ENCODE results near the gene PELI2.

DNA sequence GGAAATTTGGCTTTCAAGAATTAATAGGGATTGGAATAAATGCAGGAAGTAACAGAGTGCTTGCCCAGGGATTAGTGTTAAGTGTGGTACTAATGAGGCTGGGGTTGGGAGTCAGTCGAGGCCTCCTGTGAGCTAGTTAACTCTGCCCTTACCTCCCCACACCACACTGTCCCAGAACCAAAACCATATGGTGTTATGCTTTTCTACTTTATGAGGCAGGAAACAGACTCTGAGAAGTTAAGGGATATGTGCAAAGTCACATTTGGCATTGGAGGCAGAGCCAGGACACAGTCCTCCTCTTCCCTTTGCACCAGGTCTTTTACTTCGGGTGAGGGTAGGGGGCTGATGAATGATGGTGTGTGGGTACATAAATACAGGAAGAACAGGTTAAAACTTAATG lies 41.9 kb downstream of the PELI2 start:
- TF ChIP-seq POLR2A (IDR thresholded peaks at IDR 0.05) = no peak
- TF ChIP-seq, protein P1, sequence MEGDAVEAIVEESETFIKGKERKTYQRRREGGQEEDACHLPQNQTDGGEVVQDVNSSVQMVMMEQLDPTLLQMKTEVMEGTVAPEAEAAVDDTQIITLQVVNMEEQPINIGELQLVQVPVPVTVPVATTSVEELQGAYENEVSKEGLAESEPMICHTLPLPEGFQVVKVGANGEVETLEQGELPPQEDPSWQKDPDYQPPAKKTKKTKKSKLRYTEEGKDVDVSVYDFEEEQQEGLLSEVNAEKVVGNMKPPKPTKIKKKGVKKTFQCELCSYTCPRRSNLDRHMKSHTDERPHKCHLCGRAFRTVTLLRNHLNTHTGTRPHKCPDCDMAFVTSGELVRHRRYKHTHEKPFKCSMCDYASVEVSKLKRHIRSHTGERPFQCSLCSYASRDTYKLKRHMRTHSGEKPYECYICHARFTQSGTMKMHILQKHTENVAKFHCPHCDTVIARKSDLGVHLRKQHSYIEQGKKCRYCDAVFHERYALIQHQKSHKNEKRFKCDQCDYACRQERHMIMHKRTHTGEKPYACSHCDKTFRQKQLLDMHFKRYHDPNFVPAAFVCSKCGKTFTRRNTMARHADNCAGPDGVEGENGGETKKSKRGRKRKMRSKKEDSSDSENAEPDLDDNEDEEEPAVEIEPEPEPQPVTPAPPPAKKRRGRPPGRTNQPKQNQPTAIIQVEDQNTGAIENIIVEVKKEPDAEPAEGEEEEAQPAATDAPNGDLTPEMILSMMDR (IDR thresholded peaks at IDR 0.05) = no peak

Data from testis (tissue), 2 donors.